Erythroblast (primary cell): ENCODE data around the gene HOXB4.

Source experiments
- GATA1 ChIP-seq: IDR thresholded peaks from 2 replicates; pipeline ENCODE4 v1.6.1; 2011; ENCODE audit warnings: low read depth, mild to moderate bottlenecking, control low read depth, low read length, moderate library complexity
- POLR2A ChIP-seq: IDR thresholded peaks from 2 replicates; pipeline ENCODE4 v1.6.1; 2011; ENCODE audit warnings: mild to moderate bottlenecking, low read length

- no peak for TF ChIP-seq POLR2A
- no peak for TF ChIP-seq GATA1
Observed at GRCh38 chr17:48598736-48599135, 20.6 kb upstream of the HOXB4 start.
